IPS-NIHi11 (cell line): Measurements from ENCODE around the gene UPB1.

Experiments used
- DNase-seq: peaks from one replicate; pipeline ENCODE4 v3.0.0; 2012; ENCODE audit warnings: mixed read lengths, low spot score

Gene UPB1

GRCh38 chr22:24494528-24495364, at the start of gene UPB1:
TSS of gene UPB1 (plus strand) at chr22:24495332. CDS start at chr22:24495404, 72 bp downstream.
- DNase-seq: peak; percentile 70

- DNase-seq: no peak
Observed at GRCh38 chr22:24445481-24446259, 49.5 kb upstream of the UPB1 start.

GRCh38 chr22:24446260-24446611, 48.9 kb upstream of the UPB1 start:
- DNase-seq: no peak

GRCh38 chr22:24450610-24451009, 44.5 kb upstream of the UPB1 start:
- DNase-seq: no peak

- no peak for DNase-seq
Observed at GRCh38 chr22:24451162-24451561, 44.0 kb upstream of the UPB1 start.

GRCh38 chr22:24453853-24454252, 41.3 kb upstream of the UPB1 start:
- no peak for DNase-seq

- no peak for DNase-seq
Observed at GRCh38 chr22:24455039-24455438, 40.1 kb upstream of the UPB1 start.

- DNase-seq: no peak
Observed at GRCh38 chr22:24455751-24456426, 39.2 kb upstream of the UPB1 start.

GRCh38 chr22:24457894-24458420, 37.2 kb upstream of the UPB1 start:
- DNase-seq: no peak

- no peak for DNase-seq
Observed at GRCh38 chr22:24459911-24460310, 35.2 kb upstream of the UPB1 start.

GRCh38 chr22:24460418-24461089, 34.6 kb upstream of the UPB1 start:
- DNase-seq: no peak

GRCh38 chr22:24463071-24463760, 31.9 kb upstream of the UPB1 start:
- DNase-seq: no peak

- no peak for DNase-seq
Observed at GRCh38 chr22:24465566-24465965, 29.6 kb upstream of the UPB1 start.

- DNase-seq: no peak
Observed at GRCh38 chr22:24465975-24466374, 29.2 kb upstream of the UPB1 start.

- DNase-seq: peak; percentile 59
Observed at GRCh38 chr22:24466716-24467328, 28.3 kb upstream of the UPB1 start.

GRCh38 chr22:24467340-24467739, 27.8 kb upstream of the UPB1 start:
- no peak for DNase-seq

GRCh38 chr22:24471570-24471969, 23.6 kb upstream of the UPB1 start:
- DNase-seq: no peak

GRCh38 chr22:24473284-24473683, 21.8 kb upstream of the UPB1 start:
- no peak for DNase-seq

GRCh38 chr22:24474221-24474620, 20.9 kb upstream of the UPB1 start:
- DNase-seq: no peak

GRCh38 chr22:24474649-24475255, 20.4 kb upstream of the UPB1 start:
- DNase-seq: no peak
